HEK293 (cell line): ENCODE measurements around the gene BHMT2.

Experiments
- GFI1B ChIP-seq: fragments of 450-650 bp; formaldehyde crosslinking; IDR thresholded peaks from 2 replicates; pipeline ENCODE4 v1.5.1; 2016; ENCODE audit warnings: missing biosample characterization, missing genetic modification characterization
- KLF10 ChIP-seq: fragments of 450-650 bp; IDR thresholded peaks from 2 replicates; pipeline ENCODE4 v1.5.1; 2018; ENCODE audit warnings: missing biosample characterization, mild to moderate bottlenecking, missing genetic modification characterization
- SCRT2 ChIP-seq: fragments of 450-650 bp; formaldehyde crosslinking; IDR thresholded peaks from 2 replicates; pipeline ENCODE4 v1.5.1; 2016; ENCODE audit warnings: missing biosample characterization, missing genetic modification characterization
- SETDB1 ChIP-seq: IDR thresholded peaks from one replicate; pipeline ENCODE4 v1.6.1; 2017; ENCODE audit warnings: mild to moderate bottlenecking, low read length, moderate library complexity, mixed read lengths; ENCODE audit not compliant: insufficient read length
- TRIM28 ChIP-seq: IDR thresholded peaks from 2 replicates; pipeline ENCODE4 v1.6.1; 2011; ENCODE audit warnings: low read length, control low read depth, borderline replicate concordance
- ZBTB44 ChIP-seq: fragments of 450-650 bp; IDR thresholded peaks from 2 replicates; pipeline ENCODE4 v1.5.1; 2018; ENCODE audit warnings: missing biosample characterization, mild to moderate bottlenecking, missing genetic modification characterization
- ZBTB8A ChIP-seq: fragments of 450-650 bp; formaldehyde crosslinking; IDR thresholded peaks from 2 replicates; pipeline ENCODE4 v1.5.1; 2016; ENCODE audit warnings: missing biosample characterization, missing genetic modification characterization
- ZFP3 ChIP-seq: fragments of 450-650 bp; formaldehyde crosslinking; IDR thresholded peaks from 2 replicates; pipeline ENCODE4 v1.5.1; 2016; ENCODE audit warnings: low read depth, missing biosample characterization, missing genetic modification characterization
- ZNF112 ChIP-seq: fragments of 450-650 bp; formaldehyde crosslinking; IDR thresholded peaks from 2 replicates; pipeline ENCODE4 v1.5.0; 2017; ENCODE audit warnings: missing biosample characterization, missing genetic modification characterization
- ZNF114 ChIP-seq: fragments of 450-650 bp; formaldehyde crosslinking; IDR thresholded peaks from 2 replicates; pipeline ENCODE4 v1.5.0; 2017; ENCODE audit warnings: missing biosample characterization, missing genetic modification characterization
- ZNF155 ChIP-seq: fragments of 450-650 bp; formaldehyde crosslinking; IDR thresholded peaks from 2 replicates; pipeline ENCODE4 v1.5.1; 2016; ENCODE audit warnings: missing biosample characterization, missing genetic modification characterization
- ZNF16 ChIP-seq: fragments of 450-650 bp; formaldehyde crosslinking; IDR thresholded peaks from 2 replicates; pipeline ENCODE4 v1.5.1; 2016; ENCODE audit warnings: low read depth, missing biosample characterization, missing genetic modification characterization
- ZNF202 ChIP-seq: fragments of 450-650 bp; formaldehyde crosslinking; IDR thresholded peaks from 2 replicates; pipeline ENCODE4 v1.5.1; 2016; ENCODE audit warnings: missing biosample characterization, missing genetic modification characterization, borderline replicate concordance
- ZNF239 ChIP-seq: fragments of 450-650 bp; formaldehyde crosslinking; IDR thresholded peaks from 2 replicates; pipeline ENCODE4 v1.5.1; 2016; ENCODE audit warnings: missing biosample characterization, missing genetic modification characterization
- ZNF302 ChIP-seq: fragments of 450-650 bp; formaldehyde crosslinking; IDR thresholded peaks from 2 replicates; pipeline ENCODE4 v1.5.1; 2016; ENCODE audit warnings: missing biosample characterization, missing genetic modification characterization, low read depth
- ZNF354C ChIP-seq: fragments of 450-650 bp; formaldehyde crosslinking; IDR thresholded peaks from 2 replicates; pipeline ENCODE4 v1.5.1; 2016; ENCODE audit warnings: missing biosample characterization, missing genetic modification characterization, low read depth, borderline replicate concordance
- ZNF488 ChIP-seq: fragments of 450-650 bp; formaldehyde crosslinking; IDR thresholded peaks from 2 replicates; pipeline ENCODE4 v1.5.1; 2016; ENCODE audit warnings: missing biosample characterization, missing genetic modification characterization
- ZNF501 ChIP-seq: fragments of 450-650 bp; formaldehyde crosslinking; IDR thresholded peaks from 2 replicates; pipeline ENCODE4 v1.5.1; 2016; ENCODE audit warnings: missing biosample characterization, missing genetic modification characterization
- ZNF600 ChIP-seq: fragments of 450-650 bp; formaldehyde crosslinking; IDR thresholded peaks from 2 replicates; pipeline ENCODE4 v1.5.1; 2016; ENCODE audit warnings: missing biosample characterization, missing genetic modification characterization
- ZNF629 ChIP-seq: fragments of 450-650 bp; formaldehyde crosslinking; IDR thresholded peaks from 2 replicates; pipeline ENCODE4 v1.5.1; 2017; ENCODE audit warnings: missing biosample characterization, missing genetic modification characterization
- ZNF654 ChIP-seq: fragments of 450-650 bp; formaldehyde crosslinking; IDR thresholded peaks from 2 replicates; pipeline ENCODE4 v1.5.1; 2016; ENCODE audit warnings: low read depth, missing biosample characterization, missing genetic modification characterization
- ZNF704 ChIP-seq: fragments of 450-650 bp; formaldehyde crosslinking; IDR thresholded peaks from 2 replicates; pipeline ENCODE4 v1.5.1; 2016; ENCODE audit warnings: missing biosample characterization, missing genetic modification characterization
- ZNF776 ChIP-seq: fragments of 450-650 bp; formaldehyde crosslinking; IDR thresholded peaks from 2 replicates; pipeline ENCODE4 v1.5.0; 2017; ENCODE audit warnings: missing biosample characterization, missing genetic modification characterization, borderline replicate concordance
- ZNF777 ChIP-seq: fragments of 450-650 bp; formaldehyde crosslinking; IDR thresholded peaks from 2 replicates; pipeline ENCODE4 v1.5.1; 2017; ENCODE audit warnings: missing biosample characterization, missing genetic modification characterization, borderline replicate concordance
- ZNF837 ChIP-seq: fragments of 450-650 bp; formaldehyde crosslinking; IDR thresholded peaks from 2 replicates; pipeline ENCODE4 v1.5.1; 2016; ENCODE audit warnings: missing biosample characterization, missing genetic modification characterization
- TF ChIP-seq, protein P1 (sequence below): fragments of 450-650 bp; formaldehyde crosslinking; IDR thresholded peaks from 2 replicates; pipeline ENCODE4 v1.5.1; 2016; ENCODE audit warnings: missing biosample characterization, missing genetic modification characterization
- TF ChIP-seq, protein P2 (sequence below): fragments of 450-650 bp; formaldehyde crosslinking; IDR thresholded peaks from 2 replicates; pipeline ENCODE4 v1.5.1; 2016; ENCODE audit warnings: missing biosample characterization, missing genetic modification characterization
- TF ChIP-seq, protein P3 (sequence below): fragments of 450-650 bp; formaldehyde crosslinking; IDR thresholded peaks from 2 replicates; pipeline ENCODE4 v1.5.1; 2016; ENCODE audit warnings: missing biosample characterization, missing genetic modification characterization
- TF ChIP-seq, protein P4 (sequence below): fragments of 450-650 bp; formaldehyde crosslinking; IDR thresholded peaks from 2 replicates; pipeline ENCODE4 v1.5.1; 2016; ENCODE audit warnings: missing biosample characterization, missing genetic modification characterization

BHMT2 gene

GRCh38 chr5:79133657-79134451 lies 64.3 kb downstream of the BHMT2 start (continued):
- TF ChIP-seq, protein P1, sequence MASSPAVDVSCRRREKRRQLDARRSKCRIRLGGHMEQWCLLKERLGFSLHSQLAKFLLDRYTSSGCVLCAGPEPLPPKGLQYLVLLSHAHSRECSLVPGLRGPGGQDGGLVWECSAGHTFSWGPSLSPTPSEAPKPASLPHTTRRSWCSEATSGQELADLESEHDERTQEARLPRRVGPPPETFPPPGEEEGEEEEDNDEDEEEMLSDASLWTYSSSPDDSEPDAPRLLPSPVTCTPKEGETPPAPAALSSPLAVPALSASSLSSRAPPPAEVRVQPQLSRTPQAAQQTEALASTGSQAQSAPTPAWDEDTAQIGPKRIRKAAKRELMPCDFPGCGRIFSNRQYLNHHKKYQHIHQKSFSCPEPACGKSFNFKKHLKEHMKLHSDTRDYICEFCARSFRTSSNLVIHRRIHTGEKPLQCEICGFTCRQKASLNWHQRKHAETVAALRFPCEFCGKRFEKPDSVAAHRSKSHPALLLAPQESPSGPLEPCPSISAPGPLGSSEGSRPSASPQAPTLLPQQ (tag by site-specific recombination) = peak; percentile 44
- TF ChIP-seq, protein P2, sequence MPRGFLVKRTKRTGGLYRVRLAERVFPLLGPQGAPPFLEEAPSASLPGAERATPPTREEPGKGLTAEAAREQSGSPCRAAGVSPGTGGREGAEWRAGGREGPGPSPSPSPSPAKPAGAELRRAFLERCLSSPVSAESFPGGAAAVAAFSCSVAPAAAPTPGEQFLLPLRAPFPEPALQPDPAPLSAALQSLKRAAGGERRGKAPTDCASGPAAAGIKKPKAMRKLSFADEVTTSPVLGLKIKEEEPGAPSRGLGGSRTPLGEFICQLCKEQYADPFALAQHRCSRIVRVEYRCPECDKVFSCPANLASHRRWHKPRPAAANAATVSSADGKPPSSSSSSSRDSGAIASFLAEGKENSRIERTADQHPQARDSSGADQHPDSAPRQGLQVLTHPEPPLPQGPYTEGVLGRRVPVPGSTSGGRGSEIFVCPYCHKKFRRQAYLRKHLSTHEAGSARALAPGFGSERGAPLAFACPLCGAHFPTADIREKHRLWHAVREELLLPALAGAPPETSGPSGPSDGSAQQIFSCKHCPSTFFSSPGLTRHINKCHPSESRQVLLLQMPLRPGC (tag by site-specific recombination) = no peak
- TF ChIP-seq ZNF239 (tag by site-specific recombination) = no peak
- no peak for TF ChIP-seq ZNF202 (tag by site-specific recombination)
- no peak for TF ChIP-seq ZNF155
- TF ChIP-seq ZNF837 (tag by site-specific recombination) = no peak
- peak; percentile 50; the same call in 1 of the 2 replicates for TF ChIP-seq ZNF600 (tag by site-specific recombination)
- no peak for TF ChIP-seq ZNF16
- TF ChIP-seq ZNF776 (tag by site-specific recombination) = no peak
- TF ChIP-seq ZNF777 (tag by site-specific recombination) = no peak
- TF ChIP-seq, protein P3, sequence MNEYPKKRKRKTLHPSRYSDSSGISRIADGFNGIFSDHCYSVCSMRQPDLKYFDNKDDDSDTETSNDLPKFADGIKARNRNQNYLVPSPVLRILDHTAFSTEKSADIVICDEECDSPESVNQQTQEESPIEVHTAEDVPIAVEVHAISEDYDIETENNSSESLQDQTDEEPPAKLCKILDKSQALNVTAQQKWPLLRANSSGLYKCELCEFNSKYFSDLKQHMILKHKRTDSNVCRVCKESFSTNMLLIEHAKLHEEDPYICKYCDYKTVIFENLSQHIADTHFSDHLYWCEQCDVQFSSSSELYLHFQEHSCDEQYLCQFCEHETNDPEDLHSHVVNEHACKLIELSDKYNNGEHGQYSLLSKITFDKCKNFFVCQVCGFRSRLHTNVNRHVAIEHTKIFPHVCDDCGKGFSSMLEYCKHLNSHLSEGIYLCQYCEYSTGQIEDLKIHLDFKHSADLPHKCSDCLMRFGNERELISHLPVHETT (tag by site-specific recombination) = no peak
- TF ChIP-seq ZNF112 = no peak
- no peak for TF ChIP-seq ZNF629 (tag by site-specific recombination)
- TF ChIP-seq SETDB1 = no peak
- TF ChIP-seq ZFP3 (tag by site-specific recombination) = no peak
- TF ChIP-seq SCRT2 (tag by site-specific recombination) = no peak
- no peak for TF ChIP-seq ZNF488 (tag by site-specific recombination)
- peak; percentile 48; the same call in 1 of the 2 replicates for TF ChIP-seq ZNF501 (tag by site-specific recombination)
- no peak for TF ChIP-seq KLF10 (tag by site-specific recombination)
- TF ChIP-seq TRIM28 = peak; percentile 47; the same call in 1 of the 2 replicates
- TF ChIP-seq ZNF704 = no peak
- TF ChIP-seq ZNF654 (tag by site-specific recombination) = peak; percentile 84
- no peak for TF ChIP-seq ZNF302 (tag by site-specific recombination)
- peak; percentile 12; the same call in 1 of the 2 replicates for TF ChIP-seq ZBTB8A
- no peak for TF ChIP-seq ZNF354C (tag by site-specific recombination)
- TF ChIP-seq ZNF114 (tag by site-specific recombination) = no peak
- TF ChIP-seq GFI1B (tag by site-specific recombination) = no peak
- TF ChIP-seq, protein P4, sequence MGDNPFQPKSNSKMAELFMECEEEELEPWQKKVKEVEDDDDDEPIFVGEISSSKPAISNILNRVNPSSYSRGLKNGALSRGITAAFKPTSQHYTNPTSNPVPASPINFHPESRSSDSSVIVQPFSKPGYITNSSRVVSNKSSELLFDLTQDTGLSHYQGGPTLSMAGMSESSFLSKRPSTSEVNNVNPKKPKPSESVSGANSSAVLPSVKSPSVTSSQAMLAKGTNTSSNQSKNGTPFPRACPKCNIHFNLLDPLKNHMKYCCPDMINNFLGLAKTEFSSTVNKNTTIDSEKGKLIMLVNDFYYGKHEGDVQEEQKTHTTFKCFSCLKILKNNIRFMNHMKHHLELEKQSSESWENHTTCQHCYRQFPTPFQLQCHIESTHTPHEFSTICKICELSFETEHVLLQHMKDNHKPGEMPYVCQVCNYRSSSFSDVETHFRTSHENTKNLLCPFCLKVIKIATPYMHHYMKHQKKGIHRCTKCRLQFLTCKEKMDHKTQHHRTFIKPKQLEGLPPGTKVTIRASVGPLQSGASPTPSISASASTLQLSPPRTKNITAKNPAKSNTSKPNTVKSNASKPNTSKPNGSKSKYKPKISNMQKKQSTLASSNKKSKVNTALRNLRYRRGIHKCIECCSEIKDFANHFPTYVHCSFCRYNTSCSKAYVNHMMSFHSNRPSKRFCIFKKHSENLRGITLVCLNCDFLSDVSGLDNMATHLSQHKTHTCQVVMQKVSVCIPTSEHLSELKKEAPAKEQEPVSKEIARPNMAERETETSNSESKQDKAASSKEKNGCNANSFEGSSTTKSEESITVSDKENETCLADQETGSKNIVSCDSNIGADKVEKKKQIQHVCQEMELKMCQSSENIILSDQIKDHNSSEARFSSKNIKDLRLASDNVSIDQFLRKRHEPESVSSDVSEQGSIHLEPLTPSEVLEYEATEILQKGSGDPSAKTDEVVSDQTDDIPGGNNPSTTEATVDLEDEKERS = no peak
- TF ChIP-seq ZBTB44 = peak; percentile 50; the same call in 1 of the 2 replicates
